Measurements from ENCODE around the gene SF3B3. TPM values are rescaled to one million over a fixed set of nuclear protein-coding genes. Genes with fewer than 3 reads are reported as not detected.

Gene SF3B3
- total and polyA plus RNA-seq, 2 donors (not counting 1 experiment from before 2014, with no cell fraction given), result 89.2 to 107 TPM

- no peak for DNase-seq (ENCODE audit: low read depth in 2 of 2)
- Histone ChIP-seq H2AFZ (ENCODE audit: low read length) (no peak overlapping the region), H3K4me2 (ENCODE audit: extremely low read depth, insufficient read depth, low read length) (no peak overlapping the region), H3K4me3 (replicated peaks in 1 of 4; ENCODE audit: control extremely low read depth in 1 of 4, insufficient read depth in 1 of 4, low read depth in 3 of 4, low read length in 4 of 4) (no peak overlapping the region), H3K27me3 (ENCODE audit: control insufficient read depth, insufficient read depth, low read length) (no peaks in the 10 kb centered on the region), H3K4me1 (ENCODE audit: control insufficient read depth, extremely low read depth, insufficient read depth, low read length) (peaks cover 36% of the 10 kb centered on the region), H3K27ac (ENCODE audit: insufficient read depth, low read length) (no peak overlapping the region), H4K20me1 (ENCODE audit: control insufficient read depth, extremely low read depth, insufficient read depth, low read length) (no peaks in the 10 kb centered on the region), H3K9ac (ENCODE audit: insufficient read depth, low read length) (no peak overlapping the region), H3K79me2 (ENCODE audit: control insufficient read depth, insufficient read depth, low read length) (no peaks in the 10 kb centered on the region), H3K9me3 (ENCODE audit: control insufficient read depth, insufficient read depth, low read depth, low read length) (no peaks in the 10 kb centered on the region), H3K36me3 (ENCODE audit: control insufficient read depth, insufficient read depth, low read length) (peaks cover 26% of the 10 kb centered on the region)
- TF ChIP-seq CTCF (conservative IDR thresholded peaks at IDR 0.05 in 1 of 2, IDR thresholded peaks at IDR 0.05 in 1 of 2; ENCODE audit: low read depth in 1 of 2, low read length in 2 of 2) (no peak), EZH2 (IDR thresholded peaks at IDR 0.05; ENCODE audit: low read length, missing control alignments) (no peak)
These were observed 48.0 kb downstream of the SF3B3 start for GRCh38 chr16:70571623-70572022.

- Histone ChIP-seq H4K20me1 (ENCODE audit: control insufficient read depth, extremely low read depth, insufficient read depth, low read length) (no peaks in the 10 kb centered on the region), H3K4me1 (ENCODE audit: control insufficient read depth, extremely low read depth, insufficient read depth, low read length) (peaks cover 42% of the 10 kb centered on the region), H3K4me3 (replicated peaks in 1 of 4; ENCODE audit: control extremely low read depth in 1 of 4, insufficient read depth in 1 of 4, low read depth in 3 of 4, low read length in 4 of 4) (no peak overlapping the region), H3K9me3 (ENCODE audit: control insufficient read depth, insufficient read depth, low read depth, low read length) (no peaks in the 10 kb centered on the region), H2AFZ (ENCODE audit: low read length) (no peak overlapping the region), H3K79me2 (ENCODE audit: control insufficient read depth, insufficient read depth, low read length) (no peaks in the 10 kb centered on the region), H3K36me3 (ENCODE audit: control insufficient read depth, insufficient read depth, low read length) (peaks cover 26% of the 10 kb centered on the region), H3K27me3 (ENCODE audit: control insufficient read depth, insufficient read depth, low read length) (no peaks in the 10 kb centered on the region), H3K4me2 (ENCODE audit: extremely low read depth, insufficient read depth, low read length) (peak overlapping the region; percentile 49), H3K27ac (ENCODE audit: insufficient read depth, low read length) (peak overlapping the region; percentile 58), H3K9ac (ENCODE audit: insufficient read depth, low read length) (no peak overlapping the region)
- peak in 1 of 2 donors; percentile 45 for DNase-seq (ENCODE audit: low read depth in 2 of 2)
- no peak for TF ChIP-seq CTCF (conservative IDR thresholded peaks at IDR 0.05 in 1 of 2, IDR thresholded peaks at IDR 0.05 in 1 of 2; ENCODE audit: low read depth in 1 of 2, low read length in 2 of 2)
- no peak for TF ChIP-seq EZH2 (IDR thresholded peaks at IDR 0.05; ENCODE audit: low read length, missing control alignments)
These were observed 48.7 kb downstream of the SF3B3 start for GRCh38 chr16:70572050-70572925.

GRCh38 chr16:70572926-70573270 is 49.3 kb downstream of the SF3B3 start:
- peaks cover 44% of the 10 kb centered on the region for H3K4me1 ChIP-seq (ENCODE audit: control insufficient read depth, extremely low read depth, insufficient read depth, low read length)
- H2AFZ ChIP-seq (ENCODE audit: low read length), result no peak overlapping the region
- no peaks in the 10 kb centered on the region for H3K27me3 ChIP-seq (ENCODE audit: control insufficient read depth, insufficient read depth, low read length)
- DNase-seq (ENCODE audit: low read depth in 2 of 2), result no peak
- no peaks in the 10 kb centered on the region for H3K79me2 ChIP-seq (ENCODE audit: control insufficient read depth, insufficient read depth, low read length)
- H3K4me2 ChIP-seq (ENCODE audit: extremely low read depth, insufficient read depth, low read length), result peak overlapping the region; percentile 49
- H3K9me3 ChIP-seq (ENCODE audit: control insufficient read depth, insufficient read depth, low read depth, low read length), result no peaks in the 10 kb centered on the region
- H3K9ac ChIP-seq (ENCODE audit: insufficient read depth, low read length), result no peak overlapping the region
- H4K20me1 ChIP-seq (ENCODE audit: control insufficient read depth, extremely low read depth, insufficient read depth, low read length), result no peaks in the 10 kb centered on the region
- H3K4me3 ChIP-seq (replicated peaks in 1 of 4; ENCODE audit: control extremely low read depth in 1 of 4, insufficient read depth in 1 of 4, low read depth in 3 of 4, low read length in 4 of 4), result no peak overlapping the region
- peaks cover 26% of the 10 kb centered on the region for H3K36me3 ChIP-seq (ENCODE audit: control insufficient read depth, insufficient read depth, low read length)
- no peak for TF ChIP-seq EZH2 (IDR thresholded peaks at IDR 0.05; ENCODE audit: low read length, missing control alignments)
- TF ChIP-seq CTCF (conservative IDR thresholded peaks at IDR 0.05 in 1 of 2, IDR thresholded peaks at IDR 0.05 in 1 of 2; ENCODE audit: low read depth in 1 of 2, low read length in 2 of 2), result no peak
- H3K27ac ChIP-seq (ENCODE audit: insufficient read depth, low read length), result peak overlapping the region; percentile 65
